ENCODE measurements around the gene AKT3. TPM values are rescaled to one million over a fixed set of nuclear protein-coding genes. Genes with fewer than 3 reads are reported as not detected.

Gene AKT3
- total and polyA plus RNA-seq, 4 donors = 7.1 to 53.1 (median 23.8) TPM

- 90 to 91% methylated on average over 5 of the region's 5 CpGs for WGBS, 2 donors
- no peak for DNase-seq
These were observed 326.3 kb downstream of the AKT3 start for GRCh38 chr1:243523766-243524165.

GRCh38 chr1:243520831-243521230 is 329.2 kb downstream of the AKT3 start:
- H3K9ac ChIP-seq (ENCODE audit: insufficient read depth in 1 of 2, low read length in 2 of 2) = no peak overlapping the region
- ATAC-seq (ENCODE audit: insufficient read depth, low FRiP score) (no peak), DNase-seq (no peak)
- 88% methylated on average over 1 of the region's 1 CpG for WGBS, 2 donors
- no peak overlapping the region for H3K4me3 ChIP-seq
- H3K9me3 ChIP-seq (ENCODE audit: control insufficient read depth in 4 of 4, insufficient read depth in 3 of 4, low read length in 3 of 4) = no peaks in the 10 kb centered on the region
- H3K27me3 ChIP-seq (ENCODE audit: control insufficient read depth in 3 of 3, insufficient read depth in 3 of 3, low read length in 2 of 3) = no peaks in the 10 kb centered on the region
- peaks cover 0 to 3% (median 0%) of the 10 kb centered on the region in 5 donors for H3K4me1 ChIP-seq (ENCODE audit: control insufficient read depth in 5 of 5, insufficient read depth in 5 of 5, low read length in 5 of 5)
- no peak overlapping the region for H3K27ac ChIP-seq (ENCODE audit: low read depth in 1 of 2, low read length in 1 of 2)
- H3K36me3 ChIP-seq (ENCODE audit: control insufficient read depth in 4 of 4, insufficient read depth in 4 of 4, low read length in 4 of 4) = peaks cover 0 to 6% (median 4%) of the 10 kb centered on the region in 4 donors
- TF ChIP-seq CTCF (IDR thresholded peaks at IDR 0.05; ENCODE audit: control extremely low read depth, extremely low read depth) = no peak

More at GRCh38 chr1:243523766-243524165, 326.3 kb downstream of the AKT3 start:
- Histone ChIP-seq H3K4me3 (no peak overlapping the region), H3K9ac (ENCODE audit: insufficient read depth in 1 of 2, low read length in 2 of 2) (no peak overlapping the region), H3K27me3 (ENCODE audit: control insufficient read depth in 3 of 3, insufficient read depth in 3 of 3, low read length in 2 of 3) (no peaks in the 10 kb centered on the region), H3K9me3 (ENCODE audit: control insufficient read depth in 4 of 4, insufficient read depth in 3 of 4, low read length in 3 of 4) (no peaks in the 10 kb centered on the region), H3K36me3 (ENCODE audit: control insufficient read depth in 4 of 4, insufficient read depth in 4 of 4, low read length in 4 of 4) (peaks cover 0 to 6% (median 2%) of the 10 kb centered on the region in 4 donors), H3K27ac (ENCODE audit: low read depth in 1 of 2, low read length in 1 of 2) (no peak overlapping the region), H3K4me1 (ENCODE audit: control insufficient read depth in 5 of 5, insufficient read depth in 5 of 5, low read length in 5 of 5) (peaks cover 0 to 3% (median 0%) of the 10 kb centered on the region in 5 donors)
- no peak for ATAC-seq (ENCODE audit: insufficient read depth, low FRiP score)
- no peak for TF ChIP-seq CTCF (IDR thresholded peaks at IDR 0.05; ENCODE audit: control extremely low read depth, extremely low read depth)

DNA sequence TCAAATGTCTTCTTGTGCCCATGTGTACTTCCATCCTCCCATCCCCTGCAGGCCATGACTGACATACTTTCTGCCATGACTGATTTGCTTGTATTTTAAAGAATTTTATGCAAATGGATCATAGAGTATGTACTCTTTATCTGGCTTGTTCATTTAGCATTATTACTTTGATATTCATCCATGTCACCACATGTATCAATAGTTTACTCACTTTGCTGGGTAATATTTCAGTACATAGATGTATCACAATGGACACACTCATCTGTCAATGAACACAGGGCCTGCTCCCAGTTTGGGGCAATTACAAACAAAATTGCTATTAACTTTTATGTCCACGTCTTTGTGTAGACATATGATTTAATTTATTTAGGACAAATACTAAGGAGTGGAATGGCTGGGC is 335.1 kb downstream of the AKT3 start:
- H3K9ac ChIP-seq (ENCODE audit: insufficient read depth in 1 of 2, low read length in 2 of 2) = no peak overlapping the region
- DNase-seq (no peak), ATAC-seq (ENCODE audit: insufficient read depth, low FRiP score) (no peak)
- H3K27me3 ChIP-seq (ENCODE audit: control insufficient read depth in 3 of 3, insufficient read depth in 3 of 3, low read length in 2 of 3) = no peaks in the 10 kb centered on the region
- H3K36me3 ChIP-seq (ENCODE audit: control insufficient read depth in 4 of 4, insufficient read depth in 4 of 4, low read length in 4 of 4) = peaks cover 0 to 12% (median 5%) of the 10 kb centered on the region in 4 donors
- H3K4me3 ChIP-seq = no peak overlapping the region
- no peaks in the 10 kb centered on the region for H3K4me1 ChIP-seq (ENCODE audit: control insufficient read depth in 5 of 5, insufficient read depth in 5 of 5, low read length in 5 of 5)
- 90 to 94% methylated on average over 1 of the region's 1 CpG for WGBS, 2 donors
- TF ChIP-seq CTCF (IDR thresholded peaks at IDR 0.05; ENCODE audit: control extremely low read depth, extremely low read depth) = no peak
- no peaks in the 10 kb centered on the region for H3K9me3 ChIP-seq (ENCODE audit: control insufficient read depth in 4 of 4, insufficient read depth in 3 of 4, low read length in 3 of 4)
- no peak overlapping the region for H3K27ac ChIP-seq (ENCODE audit: low read depth in 1 of 2, low read length in 1 of 2)
